ENCODE data around the gene CORO1C. TPM values are rescaled to one million over a fixed set of nuclear protein-coding genes. Genes with fewer than 3 reads are reported as not detected.
A peak's percentile ranks its signal among the peaks of the same experiment; 100 is the strongest.

CORO1C gene
- total and polyA plus RNA-seq, 9 of the 15 experiments (the other 6 are each of a cell fraction or from before 2014, with no cell fraction given) = 55.2 to 280 (median 150) TPM

DNA sequence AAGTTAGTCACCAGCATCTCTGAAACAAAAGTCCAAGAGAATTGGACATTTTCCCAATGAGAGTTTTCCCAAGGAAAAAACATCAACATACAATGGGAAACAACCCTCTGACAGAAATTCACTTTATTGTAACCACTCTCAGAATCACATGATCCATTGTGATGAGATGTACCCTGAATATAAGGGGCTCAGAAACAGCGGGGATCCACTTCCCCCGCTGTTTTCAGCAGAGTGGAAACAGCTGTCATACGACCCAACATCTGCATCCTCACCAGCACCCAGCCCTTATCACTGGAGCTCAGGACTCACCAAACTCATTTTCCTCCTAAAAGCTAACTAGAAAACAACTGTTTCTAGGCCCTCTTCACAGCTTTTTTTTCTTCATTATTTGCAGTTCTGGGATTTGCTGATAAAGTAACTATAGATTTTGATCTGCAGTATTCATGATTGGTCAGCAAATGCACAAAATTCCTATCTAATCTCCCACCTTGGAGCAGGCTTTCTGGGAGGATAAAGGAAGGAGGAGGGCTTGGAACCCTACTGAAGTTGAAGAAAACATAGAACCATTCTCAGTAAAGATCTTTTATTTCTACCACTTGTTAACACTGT is 31.3 kb downstream of the CORO1C start (continued):
- TF ChIP-seq HDAC1 (IDR thresholded peaks at IDR 0.05) (peak; percentile 82 to 97; a peak in 3 of 4 replicates), ZNF583 (CRISPR knock-in tag; IDR thresholded peaks at IDR 0.05) (peak; percentile 46; the same call in 1 of the 2 replicates), ZFPM2 (CRISPR knock-in tag; IDR thresholded peaks at IDR 0.05) (no peak), CREB3 (tag; conservative IDR thresholded peaks at IDR 0.05; ENCODE audit: low read depth) (peak; percentile 82; the same call in 1 of the 2 replicates), GATAD2B (IDR thresholded peaks at IDR 0.05; ENCODE audit: borderline replicate concordance) (peak; percentile 85), L3MBTL2 (IDR thresholded peaks at IDR 0.05) (peak; percentile 41; the same call in 1 of the 2 replicates), ZNF395 (CRISPR knock-in tag; IDR thresholded peaks at IDR 0.05) (peak; percentile 93), TFAP4 (CRISPR knock-in tag; IDR thresholded peaks at IDR 0.05; ENCODE audit: borderline replicate concordance) (peak; percentile 93), SMARCE1 (IDR thresholded peaks at IDR 0.05) (peak; percentile 96), KHSRP (IDR thresholded peaks at IDR 0.05) (peak; percentile 67), SPI1 (IDR thresholded peaks at IDR 0.05; ENCODE audit: borderline replicate concordance, low read depth, low read length) (peak; percentile 52; the same call in 1 of the 2 replicates), KLF6 (CRISPR knock-in tag; IDR thresholded peaks at IDR 0.05; ENCODE audit: borderline replicate concordance) (no peak), BCLAF1 (IDR thresholded peaks at IDR 0.05; ENCODE audit: borderline replicate concordance in 1 of 2, control insufficient read depth in 1 of 2, low read depth in 2 of 2, low read length in 1 of 2) (0 out of 4 replicates have a peak, but pooled peaks of 1 of the 2 experiments have one; percentile 27)
- TF ChIP-seq, protein P1, sequence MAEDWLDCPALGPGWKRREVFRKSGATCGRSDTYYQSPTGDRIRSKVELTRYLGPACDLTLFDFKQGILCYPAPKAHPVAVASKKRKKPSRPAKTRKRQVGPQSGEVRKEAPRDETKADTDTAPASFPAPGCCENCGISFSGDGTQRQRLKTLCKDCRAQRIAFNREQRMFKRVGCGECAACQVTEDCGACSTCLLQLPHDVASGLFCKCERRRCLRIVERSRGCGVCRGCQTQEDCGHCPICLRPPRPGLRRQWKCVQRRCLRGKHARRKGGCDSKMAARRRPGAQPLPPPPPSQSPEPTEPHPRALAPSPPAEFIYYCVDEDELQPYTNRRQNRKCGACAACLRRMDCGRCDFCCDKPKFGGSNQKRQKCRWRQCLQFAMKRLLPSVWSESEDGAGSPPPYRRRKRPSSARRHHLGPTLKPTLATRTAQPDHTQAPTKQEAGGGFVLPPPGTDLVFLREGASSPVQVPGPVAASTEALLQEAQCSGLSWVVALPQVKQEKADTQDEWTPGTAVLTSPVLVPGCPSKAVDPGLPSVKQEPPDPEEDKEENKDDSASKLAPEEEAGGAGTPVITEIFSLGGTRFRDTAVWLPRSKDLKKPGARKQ (CRISPR knock-in tag; IDR thresholded peaks at IDR 0.05) = no peak
- TF ChIP-seq, protein P2, sequence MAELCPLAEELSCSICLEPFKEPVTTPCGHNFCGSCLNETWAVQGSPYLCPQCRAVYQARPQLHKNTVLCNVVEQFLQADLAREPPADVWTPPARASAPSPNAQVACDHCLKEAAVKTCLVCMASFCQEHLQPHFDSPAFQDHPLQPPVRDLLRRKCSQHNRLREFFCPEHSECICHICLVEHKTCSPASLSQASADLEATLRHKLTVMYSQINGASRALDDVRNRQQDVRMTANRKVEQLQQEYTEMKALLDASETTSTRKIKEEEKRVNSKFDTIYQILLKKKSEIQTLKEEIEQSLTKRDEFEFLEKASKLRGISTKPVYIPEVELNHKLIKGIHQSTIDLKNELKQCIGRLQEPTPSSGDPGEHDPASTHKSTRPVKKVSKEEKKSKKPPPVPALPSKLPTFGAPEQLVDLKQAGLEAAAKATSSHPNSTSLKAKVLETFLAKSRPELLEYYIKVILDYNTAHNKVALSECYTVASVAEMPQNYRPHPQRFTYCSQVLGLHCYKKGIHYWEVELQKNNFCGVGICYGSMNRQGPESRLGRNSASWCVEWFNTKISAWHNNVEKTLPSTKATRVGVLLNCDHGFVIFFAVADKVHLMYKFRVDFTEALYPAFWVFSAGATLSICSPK (IDR thresholded peaks at IDR 0.05; ENCODE audit: borderline replicate concordance) = no peak
